DOHH2 (cell line): ENCODE measurements around the gene MEGF8.

ENCODE experiments used
- H3F3A ChIP-seq: fragments of 200-600 bp; sonication (generic), shearing (Covaris generic); 2 replicates; pipeline ENCODE4 v1.6.0; 2016; ENCODE audit warnings: antibody characterized with exemption, mild to moderate bottlenecking; ENCODE audit not compliant: control insufficient read depth, insufficient read depth
- H3K27ac ChIP-seq: fragments of 200-600 bp; sonication (generic); 2 replicates; pipeline ENCODE4 v1.5.1; 2014; ENCODE audit warnings: low read depth, mild to moderate bottlenecking, low read length, moderate library complexity
- H3K27me3 ChIP-seq: fragments of 200-600 bp; sonication (generic); 2 replicates; pipeline ENCODE4 v1.6.1; 2014; ENCODE audit warnings: mild to moderate bottlenecking, low read length, mixed read lengths; ENCODE audit not compliant: control insufficient read depth
- H3K36me3 ChIP-seq: fragments of 200-600 bp; sonication (generic); 2 replicates; pipeline ENCODE4 v1.6.1; 2014; ENCODE audit warnings: mild to moderate bottlenecking, low read length, moderate library complexity, mixed read lengths; ENCODE audit not compliant: control insufficient read depth
- H3K4me1 ChIP-seq: fragments of 200-600 bp; sonication (generic); 2 replicates; pipeline ENCODE4 v1.6.1; 2014; ENCODE audit warnings: mild to moderate bottlenecking, low read length, mixed read lengths; ENCODE audit not compliant: control insufficient read depth
- H3K4me2 ChIP-seq: fragments of 200-600 bp; sonication (generic); 2 replicates; pipeline ENCODE4 v1.6.0; 2014; ENCODE audit warnings: mild to moderate bottlenecking, low read length, moderate library complexity
- H3K4me3 ChIP-seq: fragments of 200-600 bp; sonication (generic); 2 replicates; pipeline ENCODE4 v1.5.1; 2014; ENCODE audit warnings: mild to moderate bottlenecking, low read length, mixed read lengths
- H3K79me2 ChIP-seq: fragments of 200-600 bp; sonication (generic); 2 replicates; pipeline ENCODE4 v1.6.1; 2014; ENCODE audit warnings: mild to moderate bottlenecking, low read length, mixed read lengths; ENCODE audit not compliant: control insufficient read depth
- H3K9me2 ChIP-seq: fragments of 200-600 bp; sonication (generic); replicated peaks from 2 replicates; pipeline ENCODE4 v1.6.1; 2014; ENCODE audit warnings: mild to moderate bottlenecking, low read length, mixed read lengths; ENCODE audit not compliant: control insufficient read depth
- H3K9me3 ChIP-seq: fragments of 200-600 bp; sonication (generic); 2 replicates; pipeline ENCODE4 v1.6.1; 2014; ENCODE audit warnings: antibody characterized with exemption, low read length, mixed read lengths; ENCODE audit not compliant: control insufficient read depth, insufficient read depth
- H4K20me1 ChIP-seq: fragments of 200-600 bp; sonication (generic); 2 replicates; pipeline ENCODE4 v1.6.0; 2014; ENCODE audit warnings: low read depth, mild to moderate bottlenecking, antibody characterized with exemption, low read length, moderate library complexity; ENCODE audit not compliant: control insufficient read depth, insufficient read depth
- EZH2phosphoT487 ChIP-seq: fragments of 200-600 bp; sonication (generic); IDR thresholded peaks from 2 replicates; pipeline ENCODE4 v1.6.1; 2017; ENCODE audit warnings: borderline replicate concordance, mild to moderate bottlenecking, antibody characterized with exemption, low read length, moderate library complexity, mixed read lengths
- TF ChIP-seq, protein P1 (sequence below): fragments of 200-600 bp; sonication (generic); IDR thresholded peaks from one replicate; pipeline ENCODE4 v1.5.1; 2014; ENCODE audit warnings: antibody characterized with exemption, mild to moderate bottlenecking, low read depth, low read length; ENCODE audit not compliant: poor library complexity, severe bottlenecking

Gene MEGF8

GRCh38 chr19:42293948-42294347, 31.5 kb upstream of the MEGF8 start:
- H3K27me3 ChIP-seq, result no peaks in the 10 kb centered on the region
- TF ChIP-seq, protein P1, sequence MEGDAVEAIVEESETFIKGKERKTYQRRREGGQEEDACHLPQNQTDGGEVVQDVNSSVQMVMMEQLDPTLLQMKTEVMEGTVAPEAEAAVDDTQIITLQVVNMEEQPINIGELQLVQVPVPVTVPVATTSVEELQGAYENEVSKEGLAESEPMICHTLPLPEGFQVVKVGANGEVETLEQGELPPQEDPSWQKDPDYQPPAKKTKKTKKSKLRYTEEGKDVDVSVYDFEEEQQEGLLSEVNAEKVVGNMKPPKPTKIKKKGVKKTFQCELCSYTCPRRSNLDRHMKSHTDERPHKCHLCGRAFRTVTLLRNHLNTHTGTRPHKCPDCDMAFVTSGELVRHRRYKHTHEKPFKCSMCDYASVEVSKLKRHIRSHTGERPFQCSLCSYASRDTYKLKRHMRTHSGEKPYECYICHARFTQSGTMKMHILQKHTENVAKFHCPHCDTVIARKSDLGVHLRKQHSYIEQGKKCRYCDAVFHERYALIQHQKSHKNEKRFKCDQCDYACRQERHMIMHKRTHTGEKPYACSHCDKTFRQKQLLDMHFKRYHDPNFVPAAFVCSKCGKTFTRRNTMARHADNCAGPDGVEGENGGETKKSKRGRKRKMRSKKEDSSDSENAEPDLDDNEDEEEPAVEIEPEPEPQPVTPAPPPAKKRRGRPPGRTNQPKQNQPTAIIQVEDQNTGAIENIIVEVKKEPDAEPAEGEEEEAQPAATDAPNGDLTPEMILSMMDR, result no peak
- TF ChIP-seq EZH2phosphoT487, result no peak
- no peak overlapping the region for H3K27ac ChIP-seq
- no peak overlapping the region for H3K4me2 ChIP-seq
- peaks cover 3% of the 10 kb centered on the region; the same call in 1 of the 2 replicates for H3K4me1 ChIP-seq
- H4K20me1 ChIP-seq, result no peaks in the 10 kb centered on the region
- H3K9me2 ChIP-seq, result no peaks in the 10 kb centered on the region
- no peak overlapping the region for H3K4me3 ChIP-seq
- peaks cover 76% of the 10 kb centered on the region for H3K36me3 ChIP-seq
- no peaks in the 10 kb centered on the region for H3K79me2 ChIP-seq
- H3K9me3 ChIP-seq, result no peaks in the 10 kb centered on the region
- H3F3A ChIP-seq, result peaks cover 2% of the 10 kb centered on the region; the same call in 1 of the 2 replicates

DNA sequence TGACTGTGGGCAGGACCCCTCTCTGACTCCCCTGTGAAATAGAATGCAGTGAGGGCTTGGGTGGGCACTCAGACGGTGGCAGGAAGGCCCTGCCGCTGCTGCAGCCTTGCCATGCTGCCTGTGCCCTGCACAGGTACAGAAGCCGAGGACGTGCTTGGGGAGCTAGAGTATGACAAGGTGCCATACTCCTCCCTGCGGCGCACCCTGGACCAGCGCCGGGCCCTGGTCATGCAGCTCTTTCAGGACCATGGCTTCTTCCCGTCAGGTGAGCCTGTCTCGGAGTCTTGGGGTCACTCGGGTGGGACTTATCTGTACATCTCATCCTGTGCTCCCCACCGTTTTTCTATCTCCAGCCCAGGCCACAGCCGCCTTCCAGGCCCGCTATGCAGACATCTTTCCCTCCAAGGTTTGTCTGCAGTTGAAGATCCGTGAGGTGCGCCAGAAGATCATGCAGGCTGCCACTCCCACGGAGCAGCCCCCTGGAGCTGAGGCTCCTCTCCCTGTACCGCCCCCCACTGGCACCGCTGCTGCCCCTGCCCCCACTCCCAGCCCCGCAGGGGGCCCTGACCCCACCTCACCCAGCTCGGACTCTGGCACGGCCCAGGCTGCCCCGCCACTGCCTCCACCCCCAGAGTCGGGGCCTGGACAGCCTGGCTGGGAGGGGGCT, 30.8 kb upstream of the MEGF8 start:
- Histone ChIP-seq H3K4me3 (no peak overlapping the region), H3F3A (peaks cover 2% of the 10 kb centered on the region; the same call in 1 of the 2 replicates), H3K79me2 (no peaks in the 10 kb centered on the region), H3K27ac (no peak overlapping the region), H3K27me3 (no peaks in the 10 kb centered on the region), H3K9me3 (no peaks in the 10 kb centered on the region), H3K4me1 (peaks cover 3% of the 10 kb centered on the region; the same call in 1 of the 2 replicates), H3K36me3 (peaks cover 69% of the 10 kb centered on the region), H3K9me2 (no peaks in the 10 kb centered on the region), H4K20me1 (no peaks in the 10 kb centered on the region), H3K4me2 (no peak overlapping the region)
- TF ChIP-seq, protein P1, result no peak
- no peak for TF ChIP-seq EZH2phosphoT487

GRCh38 chr19:42295342-42295741, 30.1 kb upstream of the MEGF8 start:
- H4K20me1 ChIP-seq, result no peaks in the 10 kb centered on the region
- H3K79me2 ChIP-seq, result no peaks in the 10 kb centered on the region
- H3F3A ChIP-seq, result peaks cover 2% of the 10 kb centered on the region; the same call in 1 of the 2 replicates
- H3K4me1 ChIP-seq, result peaks cover 3% of the 10 kb centered on the region; the same call in 1 of the 2 replicates
- H3K9me3 ChIP-seq, result no peaks in the 10 kb centered on the region
- no peaks in the 10 kb centered on the region for H3K27me3 ChIP-seq
- no peak overlapping the region for H3K4me3 ChIP-seq
- H3K9me2 ChIP-seq, result no peaks in the 10 kb centered on the region
- H3K36me3 ChIP-seq, result peaks cover 65% of the 10 kb centered on the region
- no peak overlapping the region for H3K4me2 ChIP-seq
- H3K27ac ChIP-seq, result no peak overlapping the region
- TF ChIP-seq, protein P1, result no peak
- no peak for TF ChIP-seq EZH2phosphoT487
